HCT116 (cell line): Measurements from ENCODE around the gene CACNA1G.

Experiments
- EZH2 ChIP-seq: fragments of 200-600 bp; sonication (generic); IDR thresholded peaks from 2 replicates; pipeline ENCODE4 v1.6.1; 2017; ENCODE audit warnings: antibody characterized with exemption, mixed run types
- POLR2AphosphoS5 ChIP-seq: IDR thresholded peaks from 2 replicates; pipeline ENCODE4 v1.6.1; 2011; ENCODE audit warnings: mild to moderate bottlenecking, low read depth, low read length, moderate library complexity

GRCh38 chr17:50634915-50635731 lies 74.6 kb downstream of the CACNA1G start:
- TF ChIP-seq POLR2AphosphoS5 (no peak), EZH2 (no peak)
